ENCODE measurements around the gene ZNF487. TPM values are rescaled to one million over a fixed set of nuclear protein-coding genes. Genes with fewer than 3 reads are reported as not detected.
"Not testable (repeated sequence)": the region's sequence is repeated elsewhere in the genome, so short reads cannot be mapped to it uniquely, and the experiment has no call there.

The ZNF487 gene
- 1 to 10 TPM; 2.5 to 2.9 TPM for total RNA-seq

DNA sequence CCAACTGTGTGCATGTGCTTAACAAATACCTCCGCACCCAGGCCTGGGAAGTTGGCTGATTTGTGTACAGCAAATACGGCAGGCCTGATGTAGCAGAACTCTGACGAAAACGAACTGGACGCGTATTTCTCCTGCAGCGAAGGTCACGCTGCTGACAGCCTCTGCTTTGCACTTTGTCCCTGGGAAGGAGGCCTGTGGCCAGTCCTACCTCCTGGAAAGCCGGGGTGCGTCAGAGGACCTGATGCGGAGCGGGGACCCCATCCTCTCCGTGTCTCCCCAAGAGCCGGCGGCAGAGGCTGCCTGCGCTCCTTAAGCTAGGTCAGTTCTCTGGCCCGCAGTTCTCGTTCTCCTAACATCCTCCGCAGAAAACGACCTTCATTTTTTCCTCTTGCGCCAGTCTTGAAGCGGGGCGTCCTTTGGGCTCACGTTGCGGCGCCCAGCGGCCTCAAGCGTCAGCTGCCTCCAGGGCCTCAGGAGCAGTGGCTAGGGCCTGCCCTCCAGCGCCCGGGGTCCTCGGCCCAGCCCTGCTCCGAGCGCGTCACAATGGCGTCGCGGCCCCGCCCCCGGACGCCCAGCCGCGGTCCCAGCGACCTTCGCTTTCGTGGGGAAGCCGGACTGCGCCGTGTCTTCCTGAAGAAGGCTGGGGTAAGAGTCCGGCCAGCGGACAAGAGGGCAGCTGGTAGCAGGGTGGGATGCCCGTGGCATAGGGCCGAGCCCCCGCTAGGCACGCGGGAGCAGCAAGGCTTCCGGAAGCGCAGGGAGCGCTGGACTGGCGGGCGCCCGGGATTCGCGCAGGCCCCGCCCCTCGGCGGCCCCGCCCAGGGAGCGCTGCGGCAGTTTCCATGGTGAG is at the start of gene ZNF487:
Gene ZNF487, plus strand, starts transcription at position 821 of the 850 bp plus-strand sequence. CDS start 38,703 bp downstream, outside the sequence.
- Mint-ChIP-seq H3K36me3 (ENCODE audit: low read depth) (peaks cover 7% of the 10 kb centered on the region), H3K27me3 (no peaks in the 10 kb centered on the region), H3K4me1 (peaks cover 20% of the 10 kb centered on the region), H3K27ac (peak within 1 kb of the TSS; percentile 98), H3K9me3 (no peaks in the 10 kb centered on the region), H3K4me3 (peak within 1 kb of the TSS; percentile 97)
- peak; percentile 97 for ATAC-seq (replicated peaks)

DNA sequence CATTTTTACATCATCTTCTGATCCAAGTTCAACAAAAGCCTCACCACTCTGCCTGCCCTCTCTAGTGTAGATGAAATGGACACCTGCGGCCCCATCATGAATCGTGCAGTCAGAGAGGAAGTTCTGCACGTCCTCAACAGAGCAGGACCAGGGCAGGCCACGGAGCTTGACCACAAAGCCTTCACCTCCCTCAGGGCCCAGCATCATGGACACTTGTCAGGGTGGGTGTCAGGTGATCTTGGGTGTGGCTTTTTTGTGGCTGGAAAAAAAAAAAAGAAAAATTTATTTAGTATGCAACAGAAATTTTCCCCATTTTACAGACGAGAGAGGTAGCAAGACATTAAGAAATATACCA is 49.3 kb upstream of the ZNF487 start:
- H3K27me3 Mint-ChIP-seq: no peaks in the 10 kb centered on the region
- H3K4me3 Mint-ChIP-seq: no peak overlapping the region
- ATAC-seq (replicated peaks): no peak
- H3K36me3 Mint-ChIP-seq (ENCODE audit: low read depth): peaks cover 78% of the 10 kb centered on the region
- no peaks in the 10 kb centered on the region for H3K9me3 Mint-ChIP-seq
- peaks cover 27% of the 10 kb centered on the region for H3K4me1 Mint-ChIP-seq
- H3K27ac Mint-ChIP-seq: peak overlapping the region; percentile 86

DNA sequence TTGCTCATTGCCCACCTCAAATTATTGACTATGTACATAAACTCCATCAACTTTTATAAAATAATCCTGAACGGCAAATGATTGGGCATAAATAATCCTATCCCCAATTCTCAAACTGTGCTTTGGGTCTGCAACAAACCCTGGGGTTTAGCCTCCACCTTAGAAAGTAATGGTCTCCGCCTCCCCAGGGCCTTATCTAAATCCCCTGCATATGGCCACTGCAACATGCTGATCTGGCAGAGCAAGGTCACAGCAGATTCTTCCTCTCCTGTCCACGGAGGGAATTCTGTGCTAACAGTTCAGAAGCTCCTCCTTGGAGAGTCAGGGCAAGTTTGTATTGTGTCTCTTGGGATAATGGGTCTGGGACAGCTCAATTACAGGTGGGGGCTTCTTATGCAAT is 47.0 kb upstream of the ZNF487 start:
- no peaks in the 10 kb centered on the region for H3K27me3 Mint-ChIP-seq
- peaks cover 41% of the 10 kb centered on the region for H3K4me1 Mint-ChIP-seq
- ATAC-seq (replicated peaks): no peak
- peaks cover 100% of the 10 kb centered on the region for H3K36me3 Mint-ChIP-seq (ENCODE audit: low read depth)
- no peaks in the 10 kb centered on the region for H3K9me3 Mint-ChIP-seq
- H3K27ac Mint-ChIP-seq: peak overlapping the region; percentile 86
- H3K4me3 Mint-ChIP-seq: peak overlapping the region; percentile 32

DNA sequence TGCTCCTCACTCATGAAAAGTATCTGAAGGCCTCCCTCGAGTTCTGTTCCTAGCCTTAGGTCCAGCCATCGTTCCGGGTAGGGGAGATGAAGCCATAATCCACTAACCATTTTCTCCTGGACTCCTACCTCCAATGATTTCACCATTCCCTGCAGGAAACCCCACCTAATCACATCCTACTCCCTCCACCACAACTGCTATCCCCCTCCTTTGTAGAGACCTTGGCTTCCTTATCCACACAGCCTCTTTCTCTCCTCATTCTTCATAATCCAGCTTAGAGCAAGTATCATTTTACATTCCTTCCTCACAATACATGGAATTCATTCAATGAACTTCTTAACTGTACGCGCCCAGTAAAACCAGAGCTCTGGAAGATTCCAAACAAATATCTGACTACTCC is 46.6 kb upstream of the ZNF487 start:
- peaks cover 46% of the 10 kb centered on the region for H3K4me1 Mint-ChIP-seq
- peaks cover 100% of the 10 kb centered on the region for H3K36me3 Mint-ChIP-seq (ENCODE audit: low read depth)
- no peak for ATAC-seq (replicated peaks)
- peak overlapping the region; percentile 32 for H3K4me3 Mint-ChIP-seq
- no peaks in the 10 kb centered on the region for H3K27me3 Mint-ChIP-seq
- peak overlapping the region; percentile 86 for H3K27ac Mint-ChIP-seq
- H3K9me3 Mint-ChIP-seq: no peaks in the 10 kb centered on the region

DNA sequence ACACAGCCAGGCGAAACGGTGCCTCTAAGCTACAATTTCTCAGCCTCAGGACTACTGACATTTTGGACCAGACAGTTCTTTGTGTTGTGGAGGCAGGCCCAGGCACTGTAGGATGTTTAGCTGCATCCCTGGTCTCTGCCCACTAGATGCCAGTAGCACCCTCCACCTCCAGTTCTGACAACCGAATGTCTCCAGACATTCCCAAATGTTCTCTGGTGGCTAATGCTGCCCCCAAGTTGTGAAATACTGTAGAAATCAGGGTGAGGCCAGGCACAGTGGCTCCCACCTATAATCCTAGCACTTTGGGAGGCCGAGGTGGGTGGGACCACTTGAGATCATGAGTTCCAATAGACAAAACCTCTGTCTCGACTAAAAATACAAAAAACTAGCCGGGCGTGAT is 46.2 kb upstream of the ZNF487 start:
- Mint-ChIP-seq H3K4me3 (peak overlapping the region; percentile 32), H3K27me3 (no peaks in the 10 kb centered on the region), H3K36me3 (ENCODE audit: low read depth) (peaks cover 100% of the 10 kb centered on the region), H3K27ac (peak overlapping the region; percentile 86), H3K9me3 (no peaks in the 10 kb centered on the region), H3K4me1 (peaks cover 47% of the 10 kb centered on the region)
- ATAC-seq (replicated peaks): no peak

DNA sequence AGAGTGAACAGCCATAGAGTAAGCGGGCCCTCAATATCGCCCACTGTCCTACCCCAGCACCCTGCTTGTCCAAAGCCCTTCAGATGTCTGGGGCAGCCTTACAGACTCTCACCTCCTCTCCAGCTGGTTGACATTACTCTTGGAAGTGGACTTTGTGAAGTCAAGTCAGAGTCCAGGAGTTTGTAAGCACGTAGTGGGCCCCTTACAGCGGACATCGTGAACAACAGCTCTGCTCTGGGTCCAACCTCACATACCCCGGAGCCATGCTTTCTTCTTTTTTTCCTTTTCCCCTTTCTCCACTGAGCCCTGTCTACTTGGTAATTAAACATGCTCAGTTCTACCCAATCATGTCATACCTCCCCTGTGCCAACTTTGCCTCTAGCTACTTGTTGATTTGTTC is 45.4 kb upstream of the ZNF487 start:
- peaks cover 47% of the 10 kb centered on the region for H3K4me1 Mint-ChIP-seq
- no peak for ATAC-seq (replicated peaks)
- H3K4me3 Mint-ChIP-seq: peak overlapping the region; percentile 98
- H3K27me3 Mint-ChIP-seq: no peaks in the 10 kb centered on the region
- peaks cover 100% of the 10 kb centered on the region for H3K36me3 Mint-ChIP-seq (ENCODE audit: low read depth)
- H3K27ac Mint-ChIP-seq: peak overlapping the region; percentile 74
- H3K9me3 Mint-ChIP-seq: no peaks in the 10 kb centered on the region

DNA sequence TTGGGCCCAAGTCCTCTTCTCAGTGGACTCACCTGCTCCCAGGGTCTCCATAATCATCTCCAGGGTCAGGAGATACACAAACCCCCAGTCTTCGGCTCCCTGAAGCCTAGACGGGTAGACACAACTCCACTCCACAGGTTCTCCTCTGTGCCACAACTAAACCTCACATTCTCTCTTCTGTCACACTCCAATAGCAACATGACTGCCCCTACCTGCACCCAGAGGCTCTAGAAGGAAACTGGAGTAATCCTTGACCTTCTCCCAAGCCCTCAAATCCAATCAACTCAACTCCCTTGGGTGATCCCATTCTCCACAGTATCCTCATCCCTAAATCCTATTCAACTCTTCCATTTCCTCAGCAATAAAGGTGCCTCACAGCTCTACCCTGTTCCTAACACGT is 44.2 kb upstream of the ZNF487 start:
- H3K4me3 Mint-ChIP-seq: peak overlapping the region; percentile 98

DNA sequence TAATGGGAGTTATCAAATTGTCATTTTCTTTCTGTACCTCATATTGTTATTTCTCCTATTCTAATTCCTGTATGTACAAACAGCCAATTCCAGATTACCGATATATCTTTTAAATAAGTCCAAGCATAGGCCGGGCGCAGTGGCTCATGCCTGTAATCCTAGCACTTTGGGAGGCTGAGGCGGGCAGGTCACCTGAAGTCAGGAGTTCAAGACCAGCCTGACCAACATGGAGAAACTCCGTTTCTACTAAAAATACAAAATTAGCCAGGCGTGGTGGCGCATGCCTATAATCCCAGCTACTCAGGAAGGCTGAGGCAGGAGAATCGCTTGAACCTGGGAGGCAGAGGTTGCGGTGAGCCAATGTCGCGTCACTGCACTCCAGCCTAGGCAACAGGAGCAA is 43.7 kb upstream of the ZNF487 start:
- Mint-ChIP-seq H3K4me1 (peaks cover 36% of the 10 kb centered on the region), H3K36me3 (ENCODE audit: low read depth) (peaks cover 99% of the 10 kb centered on the region), H3K27ac (peak overlapping the region; percentile 74), H3K4me3 (peak overlapping the region; percentile 98)
- H3K27me3 Mint-ChIP-seq; ATAC-seq (replicated peaks); H3K9me3 Mint-ChIP-seq: not testable (repeated sequence)

More for the DNA sequence above, 44.2 kb upstream of the ZNF487 start:
- Mint-ChIP-seq H3K36me3 (ENCODE audit: low read depth) (peaks cover 99% of the 10 kb centered on the region), H3K27ac (peak overlapping the region; percentile 74), H3K4me1 (peaks cover 37% of the 10 kb centered on the region), H3K27me3 (no peaks in the 10 kb centered on the region), H3K9me3 (no peaks in the 10 kb centered on the region)
- no peak for ATAC-seq (replicated peaks)

DNA sequence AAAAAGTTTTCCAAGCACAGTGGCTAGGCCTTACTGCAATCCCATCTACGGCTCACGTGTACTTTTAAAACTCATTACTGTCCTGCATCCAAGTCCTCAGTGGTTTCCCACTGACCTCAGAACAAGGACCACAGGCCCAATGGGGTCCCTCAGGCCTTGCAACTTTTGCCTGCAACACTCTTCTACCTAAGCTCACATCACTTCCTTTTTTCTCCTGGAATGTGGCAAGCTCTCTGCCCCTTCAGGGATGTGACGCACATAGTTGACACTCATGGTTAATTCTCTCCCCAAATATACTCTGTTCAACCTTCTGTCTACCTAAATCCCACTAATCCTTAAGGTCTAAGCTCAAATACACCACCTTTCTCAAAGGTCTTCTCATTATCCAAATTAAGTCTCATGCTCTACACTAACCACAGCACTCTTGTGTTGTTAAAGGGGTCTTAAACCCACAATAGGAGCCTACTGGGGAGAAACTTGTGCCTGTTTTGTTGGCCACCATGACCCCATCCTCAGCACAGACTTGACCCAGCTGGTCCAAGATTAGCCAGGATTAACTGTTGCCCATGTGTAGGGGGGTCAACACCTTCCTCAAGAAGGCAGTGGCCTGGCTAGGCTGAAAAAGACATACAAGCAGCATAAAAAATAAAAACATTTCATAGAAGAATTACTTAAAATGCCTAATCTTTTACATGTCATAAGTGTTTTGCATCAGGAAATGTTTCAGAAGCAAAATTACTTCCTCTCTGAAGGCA is 43.1 kb upstream of the ZNF487 start:
- peaks cover 99% of the 10 kb centered on the region for H3K36me3 Mint-ChIP-seq (ENCODE audit: low read depth)
- no peaks in the 10 kb centered on the region for H3K27me3 Mint-ChIP-seq
- H3K4me1 Mint-ChIP-seq: peaks cover 40% of the 10 kb centered on the region
- ATAC-seq (replicated peaks): no peak
- no peaks in the 10 kb centered on the region for H3K9me3 Mint-ChIP-seq
- H3K4me3 Mint-ChIP-seq: peak overlapping the region; percentile 98
- peak overlapping the region; percentile 66 for H3K27ac Mint-ChIP-seq

DNA sequence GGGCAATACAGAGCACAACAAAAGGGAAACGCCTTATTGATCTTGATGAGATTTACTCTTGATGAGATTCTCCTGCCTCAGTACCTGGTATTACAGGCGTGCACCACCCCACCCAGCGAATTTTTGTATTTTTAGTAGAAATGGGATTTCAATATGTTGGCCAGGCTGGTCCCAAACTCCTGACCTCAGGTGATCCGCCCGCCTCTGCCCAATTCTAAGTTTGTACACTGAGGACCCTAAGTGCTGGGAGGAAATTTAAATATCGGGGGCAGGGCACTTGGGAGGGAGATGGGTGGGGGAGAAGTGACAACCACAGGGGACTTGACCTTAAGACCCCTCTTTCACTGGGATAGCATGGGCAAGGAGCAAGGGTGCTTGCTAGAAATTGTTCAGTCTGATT is 42.0 kb upstream of the ZNF487 start:
- peak overlapping the region; percentile 80 for H3K27ac Mint-ChIP-seq
- peak overlapping the region; percentile 98 for H3K4me3 Mint-ChIP-seq

DNA sequence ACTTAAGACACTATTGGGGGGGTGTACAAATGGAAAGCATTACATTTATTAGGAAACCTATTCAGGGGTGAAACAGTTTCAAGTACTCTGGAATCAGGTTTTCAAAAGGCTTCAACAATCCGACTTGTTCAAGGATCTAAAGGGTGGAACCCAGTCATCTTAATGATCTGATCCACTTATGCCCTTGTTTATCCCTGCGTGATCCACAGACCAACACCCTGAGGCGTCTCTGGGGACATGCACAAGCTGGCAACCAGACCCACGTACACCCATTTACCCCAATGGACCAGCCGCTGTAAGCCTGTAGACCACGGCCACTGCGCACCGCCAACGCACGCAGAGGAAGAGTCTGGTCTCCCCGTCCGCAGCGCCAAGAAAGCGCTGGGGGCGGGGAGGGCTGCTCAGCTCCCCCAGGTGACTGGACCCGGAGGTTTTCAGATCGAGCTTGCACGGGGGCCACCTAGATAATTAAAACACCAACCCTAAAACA is 41.3 kb upstream of the ZNF487 start:
- Mint-ChIP-seq H3K36me3 (ENCODE audit: low read depth) (peaks cover 99% of the 10 kb centered on the region), H3K4me1 (peaks cover 42% of the 10 kb centered on the region), H3K27ac (peak overlapping the region; percentile 80), H3K27me3 (no peaks in the 10 kb centered on the region), H3K4me3 (peak overlapping the region; percentile 98), H3K9me3 (no peaks in the 10 kb centered on the region)
- ATAC-seq (replicated peaks): peak; percentile 15

More for the DNA sequence above, 42.0 kb upstream of the ZNF487 start:
- Mint-ChIP-seq H3K36me3 (ENCODE audit: low read depth) (peaks cover 99% of the 10 kb centered on the region), H3K4me1 (peaks cover 42% of the 10 kb centered on the region), H3K9me3 (no peaks in the 10 kb centered on the region), H3K27me3 (no peaks in the 10 kb centered on the region)
- no peak for ATAC-seq (replicated peaks)

DNA sequence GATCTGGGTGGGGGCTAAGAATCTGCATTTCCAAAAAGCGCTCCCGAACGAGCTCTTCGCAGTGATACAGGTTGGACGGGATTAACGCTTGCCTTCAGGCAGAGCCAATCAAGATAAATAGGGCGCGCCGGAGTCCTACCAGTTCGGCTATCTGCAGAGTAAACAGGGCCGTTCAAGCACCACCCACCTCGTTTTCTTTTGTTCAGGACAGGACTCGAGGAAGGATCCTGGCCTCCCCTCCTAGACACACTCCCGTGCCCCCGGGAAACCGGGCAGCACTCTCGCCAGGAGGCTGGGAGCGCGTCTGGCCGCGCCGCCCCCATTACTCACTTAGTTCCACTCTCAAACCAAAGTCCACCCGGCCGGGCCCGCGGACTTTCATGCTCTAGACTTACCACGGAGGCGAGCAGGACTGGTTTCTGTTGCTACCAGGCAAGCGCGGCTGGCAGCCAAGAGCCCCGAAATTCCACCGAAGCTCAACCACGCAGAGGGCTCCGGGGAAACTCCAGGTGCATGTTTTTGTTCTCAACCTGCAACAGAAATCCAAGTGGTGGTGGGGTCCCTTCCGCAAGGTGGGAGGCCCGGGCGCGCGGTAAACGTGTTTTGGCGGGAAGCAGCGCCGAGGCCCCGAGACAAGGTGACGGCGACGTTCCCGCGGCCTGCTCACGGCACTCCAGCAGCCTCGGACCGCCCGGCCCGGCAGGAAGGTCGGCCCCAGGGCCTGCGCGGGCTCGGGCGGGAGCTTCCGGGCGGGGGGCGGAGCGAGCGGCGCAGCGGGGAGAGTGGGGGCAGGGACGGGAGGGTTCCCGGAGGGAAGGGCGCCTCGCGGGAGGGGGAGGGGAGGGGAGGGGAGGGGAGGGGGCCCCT is 40.6 kb upstream of the ZNF487 start:
- Mint-ChIP-seq H3K27ac (peak overlapping the region; percentile 80), H3K4me1 (peaks cover 48% of the 10 kb centered on the region), H3K36me3 (ENCODE audit: low read depth) (peaks cover 99% of the 10 kb centered on the region), H3K27me3 (no peaks in the 10 kb centered on the region), H3K4me3 (peak overlapping the region; percentile 98), H3K9me3 (no peaks in the 10 kb centered on the region)
- ATAC-seq (replicated peaks): peak; percentile 62

DNA sequence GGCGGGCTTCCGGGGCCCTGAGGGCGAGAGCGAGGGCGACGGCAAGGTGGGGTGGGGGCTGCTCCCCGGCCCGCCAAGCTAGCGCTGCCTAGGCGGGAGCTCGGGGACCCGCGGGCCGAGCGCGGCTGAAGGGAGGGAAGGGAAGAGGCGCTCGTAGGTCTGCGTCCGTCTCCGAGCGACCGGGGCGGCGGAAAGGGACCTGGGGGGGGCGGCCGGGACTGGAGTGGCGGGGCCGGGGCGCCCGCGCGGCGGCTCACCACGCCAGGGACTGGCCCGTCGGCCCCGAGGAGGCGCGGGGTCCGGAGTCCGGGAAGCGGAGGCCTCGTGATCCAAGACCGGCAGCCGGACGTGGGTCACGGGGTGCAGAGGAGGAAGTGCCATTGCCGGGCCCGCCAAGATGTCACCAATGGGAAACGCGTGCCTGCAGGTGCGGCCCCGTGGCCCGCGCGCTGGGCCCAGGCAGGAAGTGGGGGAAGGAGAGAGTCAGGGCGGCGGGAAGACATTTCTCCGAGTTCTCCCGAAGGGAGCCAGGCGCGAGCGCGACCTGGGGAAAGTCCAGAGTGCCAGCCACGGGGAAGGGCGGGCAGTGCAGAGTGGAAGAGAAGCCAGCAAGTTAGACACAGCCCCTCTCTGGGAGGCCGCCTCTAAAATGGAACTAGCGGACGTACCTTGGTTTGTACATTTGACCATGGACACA is 39.8 kb upstream of the ZNF487 start:
- Mint-ChIP-seq H3K27ac (peak overlapping the region; percentile 89), H3K4me1 (peaks cover 54% of the 10 kb centered on the region), H3K4me3 (peak overlapping the region; percentile 98), H3K36me3 (ENCODE audit: low read depth) (peaks cover 99% of the 10 kb centered on the region), H3K9me3 (no peaks in the 10 kb centered on the region), H3K27me3 (no peaks in the 10 kb centered on the region)
- ATAC-seq (replicated peaks): peak; percentile 79

All from activated T-helper 17 cell treated with anti-CD3 and anti-CD28 coated beads, Interleukin-2, amount 50 U/mL, for 72 hours (primary cell).